Forelimb muscle (tissue), 1 donor: ENCODE measurements around the gene SPATA31A3. TPM values are rescaled to one million over a fixed set of nuclear protein-coding genes. Genes with fewer than 3 reads are reported as not detected.
A peak's percentile ranks its signal among the peaks of the same experiment; 100 is the strongest.
"Not testable (repeated sequence)": the region's sequence is repeated elsewhere in the genome, so short reads cannot be mapped to it uniquely, and the experiment has no call there.

Experiments
- DNase-seq: peaks from one replicate; pipeline ENCODE4 v3.0.0-alpha.2; 2013; ENCODE audit warnings: low read depth
- polyA plus RNA-seq: library from polyadenylated mRNA; unstranded; fragments of 120-200 nt; gene quantifications from one replicate; pipeline ENCODE4 v1.2.1, GENCODE V29; 2013; ENCODE audit not compliant: insufficient read length

The SPATA31A3 gene
- polyA plus RNA-seq, result not detected

GRCh38 chr9:66992450-66992849, at the start of gene SPATA31A3:
TSS of gene SPATA31A3 (minus strand) at chr9:66992550. CDS start at chr9:66992521, 29 bp downstream.
- DNase-seq, result not testable (repeated sequence)

- not testable (repeated sequence) for DNase-seq
Measured at GRCh38 chr9:66952576-66952975, 39.8 kb downstream of the SPATA31A3 start.

GRCh38 chr9:66942400-66943155, 49.8 kb downstream of the SPATA31A3 start:
- DNase-seq, result peak; percentile 14

GRCh38 chr9:66939878-66940830, 52.2 kb downstream of the SPATA31A3 start:
- not testable (repeated sequence) for DNase-seq

GRCh38 chr9:66938322-66938721, 54.0 kb downstream of the SPATA31A3 start:
- DNase-seq, result not testable (repeated sequence)

- DNase-seq, result not testable (repeated sequence)
Measured at GRCh38 chr9:66937662-66938061, 54.7 kb downstream of the SPATA31A3 start.

Other genes with a start within 250 kb of the SPATA31A3 start
- gene ZNF658, start 91.8 kb downstream of the SPATA31A3 start, polyA plus RNA-seq, result 6.7 TPM